Measurements from ENCODE around the gene FBLN1. TPM values are rescaled to one million over a fixed set of nuclear protein-coding genes. Genes with fewer than 3 reads are reported as not detected.

Gene FBLN1
- total and polyA plus RNA-seq, 2 donors (not counting 1 experiment from before 2014, with no cell fraction given) = not detected

DNA sequence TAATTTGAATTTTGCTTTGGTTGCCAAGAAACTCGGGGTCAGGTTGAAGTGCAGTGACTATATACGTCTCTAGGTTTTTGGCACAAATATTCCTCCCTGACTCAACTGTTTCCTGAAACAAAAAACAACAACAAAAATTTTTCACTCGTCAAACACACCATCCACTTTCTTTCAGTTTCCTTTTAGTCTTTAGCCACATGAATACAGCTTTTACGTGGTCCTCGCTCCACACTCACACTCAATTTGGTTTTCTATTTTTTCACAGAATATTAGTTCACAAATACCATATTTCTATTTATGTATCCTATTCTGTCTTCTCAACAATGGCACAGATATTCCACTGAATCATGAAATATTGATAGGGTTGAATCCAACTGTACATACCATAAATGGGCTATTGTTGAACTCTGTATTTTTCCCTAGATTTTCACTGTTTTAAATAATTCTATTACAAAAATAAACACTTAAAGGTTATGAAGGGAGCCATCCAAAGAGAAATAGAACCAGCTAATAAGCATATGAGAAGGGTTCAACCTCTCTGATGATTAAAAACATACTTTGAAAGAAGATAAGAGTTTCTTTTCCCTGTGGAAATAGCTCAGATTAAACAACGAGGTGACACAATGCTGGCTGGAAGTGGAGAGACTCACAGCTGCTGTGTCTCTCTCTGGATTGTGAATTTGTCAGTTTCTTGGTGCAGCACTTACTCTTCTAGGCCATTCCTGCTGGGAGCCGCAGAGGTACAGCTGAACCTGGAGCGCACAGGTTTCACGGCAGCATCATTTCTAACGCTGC lies 5.1 kb upstream of the FBLN1 start:
- CTCF ChIA-PET = no interaction called here
- ATAC-seq (ENCODE audit: low read depth) (no peak), DNase-seq (no peak)
- Histone ChIP-seq H3K4me2 (replicated peaks; ENCODE audit: low read depth, low read length, poor library complexity, severe bottlenecking) (no peak overlapping the region), H3K4me1 (ENCODE audit: control insufficient read depth in 2 of 2, insufficient read depth in 2 of 2, low read length in 2 of 2) (no peaks in the 10 kb centered on the region), H4K20me1 (ENCODE audit: control insufficient read depth, insufficient read depth, low read length, poor library complexity, severe bottlenecking) (no peaks in the 10 kb centered on the region), H3K27me3 (replicated peaks in 1 of 4; ENCODE audit: control extremely low read depth in 1 of 4, control insufficient read depth in 3 of 4, insufficient read depth in 4 of 4, low read length in 3 of 4) (peaks cover 0 to 8% (median 3%) of the 10 kb centered on the region in 4 experiments), H3K9me3 (ENCODE audit: control extremely low read depth in 1 of 3, control insufficient read depth in 2 of 3, insufficient read depth in 1 of 3, low read length in 2 of 3) (no peaks in the 10 kb centered on the region), H2AFZ (ENCODE audit: insufficient read depth, low read depth, low read length, poor library complexity, severe bottlenecking) (no peak overlapping the region), H3K27ac (ENCODE audit: low read length in 2 of 2) (no peak overlapping the region), H3K4me3 (ENCODE audit: control extremely low read depth in 1 of 5, extremely low read depth in 1 of 5, insufficient read depth in 1 of 5, low read depth in 2 of 5, low read length in 4 of 5) (no peak overlapping the region), H3K36me3 (replicated peaks in 1 of 2; ENCODE audit: control extremely low read depth in 1 of 2, control insufficient read depth in 1 of 2, extremely low read depth in 1 of 2, insufficient read depth in 2 of 2, low read length in 1 of 2) (no peaks in the 10 kb centered on the region), H3K79me2 (ENCODE audit: control insufficient read depth, insufficient read depth, low read length) (no peaks in the 10 kb centered on the region), H3K9ac (ENCODE audit: low read length) (no peak overlapping the region)
- 45% methylated on average over 3 of the region's 10 CpGs for WGBS (ENCODE audit: insufficient coverage)
- POLR2A ChIA-PET = no interaction called here
- no peak overlapping the region for H3K27ac Mint-ChIP-seq
- H3K4me1 Mint-ChIP-seq = no peaks in the 10 kb centered on the region
- peaks cover 46% of the 10 kb centered on the region for H3K27me3 Mint-ChIP-seq
- no peaks in the 10 kb centered on the region for H3K9me3 Mint-ChIP-seq (ENCODE audit: insufficient read depth)
- TF ChIP-seq, protein P1, sequence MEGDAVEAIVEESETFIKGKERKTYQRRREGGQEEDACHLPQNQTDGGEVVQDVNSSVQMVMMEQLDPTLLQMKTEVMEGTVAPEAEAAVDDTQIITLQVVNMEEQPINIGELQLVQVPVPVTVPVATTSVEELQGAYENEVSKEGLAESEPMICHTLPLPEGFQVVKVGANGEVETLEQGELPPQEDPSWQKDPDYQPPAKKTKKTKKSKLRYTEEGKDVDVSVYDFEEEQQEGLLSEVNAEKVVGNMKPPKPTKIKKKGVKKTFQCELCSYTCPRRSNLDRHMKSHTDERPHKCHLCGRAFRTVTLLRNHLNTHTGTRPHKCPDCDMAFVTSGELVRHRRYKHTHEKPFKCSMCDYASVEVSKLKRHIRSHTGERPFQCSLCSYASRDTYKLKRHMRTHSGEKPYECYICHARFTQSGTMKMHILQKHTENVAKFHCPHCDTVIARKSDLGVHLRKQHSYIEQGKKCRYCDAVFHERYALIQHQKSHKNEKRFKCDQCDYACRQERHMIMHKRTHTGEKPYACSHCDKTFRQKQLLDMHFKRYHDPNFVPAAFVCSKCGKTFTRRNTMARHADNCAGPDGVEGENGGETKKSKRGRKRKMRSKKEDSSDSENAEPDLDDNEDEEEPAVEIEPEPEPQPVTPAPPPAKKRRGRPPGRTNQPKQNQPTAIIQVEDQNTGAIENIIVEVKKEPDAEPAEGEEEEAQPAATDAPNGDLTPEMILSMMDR (IDR thresholded peaks at IDR 0.05) = no peak
- no peak for TF ChIP-seq EZH2 (IDR thresholded peaks at IDR 0.05; ENCODE audit: borderline replicate concordance, insufficient read depth, low read depth, low read length, poor library complexity, severe bottlenecking)
- H3K4me3 Mint-ChIP-seq = no peak overlapping the region
- intact Hi-C loops (cut with micrococcal nuclease) = no loop called here

DNA sequence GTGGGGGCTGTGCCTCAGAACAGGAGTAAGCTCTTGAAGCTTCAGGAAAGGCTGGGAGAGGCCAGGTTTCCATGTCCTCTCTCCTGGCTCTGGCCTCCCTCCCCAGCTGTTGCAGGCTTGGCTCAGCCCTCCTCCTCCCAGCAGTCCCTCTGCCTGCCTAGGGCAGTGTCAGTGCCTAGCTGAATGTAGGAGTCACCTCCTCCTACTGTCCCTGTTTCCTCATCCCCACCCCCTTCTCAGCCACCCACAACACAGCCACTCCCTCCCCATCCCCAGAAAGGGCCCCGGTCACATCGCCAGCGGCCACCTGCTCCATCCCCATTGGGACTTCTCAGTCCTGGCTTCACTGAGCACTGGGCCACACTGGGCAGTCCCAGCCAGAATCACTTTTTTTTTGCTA lies 2.9 kb upstream of the FBLN1 start:
- no peak for ATAC-seq (ENCODE audit: low read depth)
- ChIA-PET POLR2A (interaction anchor here (0.7 kb wide), 1 partner anchor 56 kb away, joined by 10 read pairs; no protein-coding TSS in a partner anchor), CTCF (no interaction called here)
- Mint-ChIP-seq H3K4me3 (no peak overlapping the region), H3K27me3 (peaks cover 45% of the 10 kb centered on the region), H3K9me3 (ENCODE audit: insufficient read depth) (no peaks in the 10 kb centered on the region), H3K4me1 (peaks cover 2% of the 10 kb centered on the region), H3K27ac (no peak overlapping the region)
- 93% methylated on average over 3 of the region's 3 CpGs for WGBS (ENCODE audit: insufficient coverage)
- Histone ChIP-seq H3K79me2 (ENCODE audit: control insufficient read depth, insufficient read depth, low read length) (no peaks in the 10 kb centered on the region), H4K20me1 (ENCODE audit: control insufficient read depth, insufficient read depth, low read length, poor library complexity, severe bottlenecking) (no peaks in the 10 kb centered on the region), H2AFZ (ENCODE audit: insufficient read depth, low read depth, low read length, poor library complexity, severe bottlenecking) (no peak overlapping the region), H3K9me3 (ENCODE audit: control extremely low read depth in 1 of 3, control insufficient read depth in 2 of 3, insufficient read depth in 1 of 3, low read length in 2 of 3) (no peaks in the 10 kb centered on the region), H3K36me3 (replicated peaks in 1 of 2; ENCODE audit: control extremely low read depth in 1 of 2, control insufficient read depth in 1 of 2, extremely low read depth in 1 of 2, insufficient read depth in 2 of 2, low read length in 1 of 2) (no peaks in the 10 kb centered on the region), H3K9ac (ENCODE audit: low read length) (no peak overlapping the region), H3K4me1 (ENCODE audit: control insufficient read depth in 2 of 2, insufficient read depth in 2 of 2, low read length in 2 of 2) (peaks cover 5 to 7% of the 10 kb centered on the region in 2 donors), H3K27ac (ENCODE audit: low read length in 2 of 2) (no peak overlapping the region), H3K4me3 (ENCODE audit: control extremely low read depth in 1 of 5, extremely low read depth in 1 of 5, insufficient read depth in 1 of 5, low read depth in 2 of 5, low read length in 4 of 5) (no peak overlapping the region), H3K27me3 (replicated peaks in 1 of 4; ENCODE audit: control extremely low read depth in 1 of 4, control insufficient read depth in 3 of 4, insufficient read depth in 4 of 4, low read length in 3 of 4) (peaks cover 0 to 23% (median 8%) of the 10 kb centered on the region in 4 experiments), H3K4me2 (replicated peaks; ENCODE audit: low read depth, low read length, poor library complexity, severe bottlenecking) (no peak overlapping the region)
- TF ChIP-seq, protein P1 (IDR thresholded peaks at IDR 0.05) = no peak
- no peak for TF ChIP-seq EZH2 (IDR thresholded peaks at IDR 0.05; ENCODE audit: borderline replicate concordance, insufficient read depth, low read depth, low read length, poor library complexity, severe bottlenecking)
- no peak for DNase-seq
- intact Hi-C loops (cut with micrococcal nuclease) = no loop called here

Data from B cell (primary cell).